CD14-positive monocyte (primary cell): Measurements from ENCODE around the gene NEMF. TPM values are rescaled to one million over a fixed set of nuclear protein-coding genes. Genes with fewer than 3 reads are reported as not detected.
A peak's percentile ranks its signal among the peaks of the same experiment; 100 is the strongest.
"Not testable (repeated sequence)": the region's sequence is repeated elsewhere in the genome, so short reads cannot be mapped to it uniquely, and the experiment has no call there.

Experiments
- DNase-seq, 3 donors: peaks; one replicate each; pipeline ENCODE4 v3.0.0-alpha.2; 2011 to 2022
- H2AFZ ChIP-seq: 2 replicates; pipeline ENCODE4 v1.6.0; 2012; ENCODE audit warnings: mild to moderate bottlenecking, low read depth, low read length, inconsistent platforms; ENCODE audit not compliant: insufficient read depth, poor library complexity, severe bottlenecking
- H3K27ac ChIP-seq, 2 donors: 1 replicate in 1 of 2; 2 replicates in 1 of 2; pipeline ENCODE4 v1.5.1; 2012 to 2013; ENCODE audit warnings: low read length in 2 of 2, control low read depth in 1 of 2, inconsistent platforms in 1 of 2, low read depth in 1 of 2, mild to moderate bottlenecking in 1 of 2
- H3K27me3 ChIP-seq, 2 donors: one replicate each; pipeline versions ENCODE4 v1.6.0 to v1.6.1; 2011 to 2013; ENCODE audit warnings: low read length in 2 of 2; ENCODE audit not compliant: control insufficient read depth in 2 of 2, insufficient read depth in 2 of 2
- H3K36me3 ChIP-seq, 2 donors: replicated peaks in 1 of 2; 1 replicate in 1 of 2; 2 replicates in 1 of 2; pipeline versions ENCODE4 v1.5.1 to v1.6.1; 2012 to 2013; ENCODE audit warnings: low read length in 2 of 2, control low read depth in 1 of 2, inconsistent platforms in 1 of 2, mild to moderate bottlenecking in 1 of 2; ENCODE audit not compliant: insufficient read depth in 2 of 2, control insufficient read depth in 1 of 2
- H3K4me1 ChIP-seq, 2 donors: 1 replicate in 1 of 2; 2 replicates in 1 of 2; pipeline versions ENCODE4 v1.5.1 to v1.6.1; 2012 to 2013; ENCODE audit warnings: low read length in 2 of 2, control low read depth in 1 of 2, inconsistent platforms in 1 of 2, mild to moderate bottlenecking in 1 of 2, moderate library complexity in 1 of 2; ENCODE audit not compliant: insufficient read depth in 2 of 2, control insufficient read depth in 1 of 2
- H3K4me2 ChIP-seq: replicated peaks from 2 replicates; pipeline ENCODE3; 2012; ENCODE audit warnings: low read length, moderate library complexity, mild to moderate bottlenecking; ENCODE audit not compliant: poor library complexity, severe bottlenecking; ENCODE audit errors: extremely low read depth
- H3K4me3 ChIP-seq, 3 experiments: fragments of 200-600 bp in 1 of 3; sonication (generic) in 1 of 3; replicated peaks in 1 of 3; 1 replicate in 2 of 3; 2 replicates in 1 of 3; pipeline ENCODE4 v1.5.1; 2011 to 2013; ENCODE audit warnings: low read length in 3 of 3, mild to moderate bottlenecking in 3 of 3, control low read depth in 2 of 3, low read depth in 2 of 3, inconsistent platforms in 1 of 3, moderate library complexity in 1 of 3
- H3K79me2 ChIP-seq: 2 replicates; pipeline ENCODE4 v1.6.0; 2012; ENCODE audit warnings: mild to moderate bottlenecking, control low read depth, inconsistent platforms, low read length, moderate library complexity; ENCODE audit not compliant: insufficient read depth
- H3K9ac ChIP-seq: 2 replicates; pipeline ENCODE4 v1.6.0; 2017; ENCODE audit warnings: low read length, mild to moderate bottlenecking; ENCODE audit not compliant: insufficient read depth, poor library complexity, severe bottlenecking
- H3K9me3 ChIP-seq, 2 donors: replicated peaks in 1 of 2; 1 replicate in 1 of 2; 2 replicates in 1 of 2; pipeline versions ENCODE4 v1.5.1 to v1.6.1; 2012 to 2013; ENCODE audit warnings: low read length in 2 of 2, control low read depth in 1 of 2; ENCODE audit not compliant: control insufficient read depth in 1 of 2, insufficient read depth in 1 of 2
- H4K20me1 ChIP-seq: 2 replicates; pipeline ENCODE4 v1.6.0; 2012; ENCODE audit warnings: mild to moderate bottlenecking, low read length, control low read depth, moderate library complexity; ENCODE audit not compliant: insufficient read depth
- H3K27ac Mint-ChIP-seq, 7 donors: one replicate each; pipeline ENCODE4 v1.8.0; 2020; ENCODE audit warnings: mild to moderate bottlenecking in 7 of 7, mixed read lengths in 7 of 7, moderate library complexity in 6 of 7, inconsistent platforms in 2 of 7
- H3K27me3 Mint-ChIP-seq, 3 donors: one replicate each; pipeline ENCODE4 v1.8.0; 2021 to 2022; ENCODE audit warnings: low read depth in 3 of 3, mild to moderate bottlenecking in 3 of 3, mixed read lengths in 3 of 3, moderate library complexity in 3 of 3, inconsistent platforms in 1 of 3
- H3K36me3 Mint-ChIP-seq, 2 donors: one replicate each; pipeline ENCODE4 v1.8.0; 2020; ENCODE audit warnings: mixed read lengths in 2 of 2, inconsistent platforms in 1 of 2, mild to moderate bottlenecking in 1 of 2
- H3K4me1 Mint-ChIP-seq: one replicate; pipeline ENCODE4 v1.8.0; 2020; ENCODE audit warnings: mild to moderate bottlenecking, mixed read lengths
- H3K4me3 Mint-ChIP-seq, 2 donors: one replicate each; pipeline ENCODE4 v1.8.0; 2020; ENCODE audit warnings: mild to moderate bottlenecking in 2 of 2, mixed read lengths in 2 of 2, moderate library complexity in 1 of 2
- H3K9me3 Mint-ChIP-seq, 7 donors: one replicate each; pipeline ENCODE4 v1.8.0; 2020 to 2022; ENCODE audit warnings: mixed read lengths in 7 of 7, mild to moderate bottlenecking in 6 of 7, moderate library complexity in 6 of 7, inconsistent platforms in 2 of 7
- WGBS: methylation state at CpG from one replicate; pipeline ENCODE4 v1.1.5; 2013; ENCODE audit warnings: missing lambda C conversion rate; ENCODE audit not compliant: insufficient coverage; 5-methylcytosine and 5-hydroxymethylcytosine counted together
- intact Hi-C, 2 donors: fragments of 100-400 bp; cut with micrococcal nuclease; formaldehyde crosslinking; loops; one replicate each; pipeline versions ENCODE4 v1.15.0 to v1.15.1; 2023
- polyA plus RNA-seq, 3 donors: library from polyadenylated mRNA; depleted of rRNA in 1 of 3; unstranded in 2 of 3; stranded (reverse) in 1 of 3; fragments of 300-500 nt in 2 of 3; fragments of >200 nt in 1 of 3; fragmentation: Illumina TruSeq in 2 of 3; gene quantifications; 1 replicate in 2 of 3; 2 replicates in 1 of 3; pipeline ENCODE4 v1.2.3, GENCODE V29; 2012 to 2021
- TF ChIP-seq, protein P1 (sequence below): fragments of 200-600 bp; IDR thresholded peaks from one replicate; pipeline ENCODE4 v1.8.0; 2022; ENCODE audit warnings: antibody characterized with exemption, mild to moderate bottlenecking

Gene NEMF
- polyA plus RNA-seq, 3 donors, result 18.3 to 27.6 (median 22.2) TPM

DNA sequence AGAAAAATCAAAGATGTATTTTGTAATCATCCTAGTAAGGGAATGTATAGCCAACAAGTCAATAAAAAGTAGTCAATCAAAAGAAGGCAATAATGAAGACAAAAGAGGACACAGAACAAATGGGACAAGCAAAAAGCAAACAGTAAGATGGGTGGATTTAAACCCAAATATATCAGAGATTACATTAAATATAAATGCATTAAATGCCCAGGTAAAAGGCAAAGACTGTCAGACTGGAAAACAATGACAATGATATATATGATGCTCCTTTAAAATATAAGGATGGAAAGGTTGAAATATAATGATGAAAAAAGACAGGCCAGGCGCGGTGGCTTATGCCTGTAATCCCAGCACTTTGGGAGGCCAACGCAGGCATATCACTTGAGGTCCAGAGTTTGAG lies 35.7 kb downstream of the NEMF start:
- Histone ChIP-seq H4K20me1 (no peaks in the 10 kb centered on the region), H3K4me1 (no peaks in the 10 kb centered on the region), H2AFZ (no peak overlapping the region), H3K9me3 (peaks cover 13% of the 10 kb centered on the region in 2 donors), H3K27me3 (no peaks in the 10 kb centered on the region), H3K27ac (peak overlapping the region in 1 of 2 donors; percentile 32), H3K36me3 (peaks cover 74 to 87% of the 10 kb centered on the region in 2 donors), H3K4me3 (no peak overlapping the region), H3K79me2 (no peaks in the 10 kb centered on the region), H3K4me2 (no peak overlapping the region), H3K9ac (no peak overlapping the region)
- Mint-ChIP-seq H3K27me3 (no peaks in the 10 kb centered on the region), H3K27ac (peak overlapping the region in 2 of 7 donors; percentile 71 to 72), H3K36me3 (peaks cover 70 to 91% of the 10 kb centered on the region in 2 donors), H3K9me3 (peaks cover 14 to 23% (median 19%) of the 10 kb centered on the region in 7 donors), H3K4me1 (peaks cover 5% of the 10 kb centered on the region), H3K4me3 (no peak overlapping the region)
- intact Hi-C loops, result no loop called here
- WGBS, result 100% methylated on average over 2 of the region's 3 CpGs
- TF ChIP-seq, protein P1, sequence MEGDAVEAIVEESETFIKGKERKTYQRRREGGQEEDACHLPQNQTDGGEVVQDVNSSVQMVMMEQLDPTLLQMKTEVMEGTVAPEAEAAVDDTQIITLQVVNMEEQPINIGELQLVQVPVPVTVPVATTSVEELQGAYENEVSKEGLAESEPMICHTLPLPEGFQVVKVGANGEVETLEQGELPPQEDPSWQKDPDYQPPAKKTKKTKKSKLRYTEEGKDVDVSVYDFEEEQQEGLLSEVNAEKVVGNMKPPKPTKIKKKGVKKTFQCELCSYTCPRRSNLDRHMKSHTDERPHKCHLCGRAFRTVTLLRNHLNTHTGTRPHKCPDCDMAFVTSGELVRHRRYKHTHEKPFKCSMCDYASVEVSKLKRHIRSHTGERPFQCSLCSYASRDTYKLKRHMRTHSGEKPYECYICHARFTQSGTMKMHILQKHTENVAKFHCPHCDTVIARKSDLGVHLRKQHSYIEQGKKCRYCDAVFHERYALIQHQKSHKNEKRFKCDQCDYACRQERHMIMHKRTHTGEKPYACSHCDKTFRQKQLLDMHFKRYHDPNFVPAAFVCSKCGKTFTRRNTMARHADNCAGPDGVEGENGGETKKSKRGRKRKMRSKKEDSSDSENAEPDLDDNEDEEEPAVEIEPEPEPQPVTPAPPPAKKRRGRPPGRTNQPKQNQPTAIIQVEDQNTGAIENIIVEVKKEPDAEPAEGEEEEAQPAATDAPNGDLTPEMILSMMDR, result no peak
- DNase-seq, result no peak

DNA sequence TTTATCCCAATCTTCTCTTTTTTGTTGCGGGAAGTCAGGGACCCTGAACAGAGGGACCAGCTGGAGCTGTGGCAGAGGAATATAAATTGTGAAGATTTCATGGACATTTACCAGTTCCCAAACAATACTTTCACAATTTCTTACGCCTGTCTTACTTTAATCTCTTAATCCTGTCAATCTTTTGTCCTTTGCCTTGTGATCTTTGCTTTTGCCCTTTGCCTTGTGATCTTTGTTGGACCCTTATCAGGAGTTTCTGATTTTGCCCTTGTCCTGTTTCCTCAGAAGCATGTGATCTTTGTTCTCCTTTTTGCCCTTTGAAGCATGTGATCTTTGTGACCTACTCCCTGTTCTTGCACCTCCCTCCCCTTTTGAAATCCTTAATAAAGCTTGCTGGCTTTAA lies 36.5 kb downstream of the NEMF start:
- DNase-seq, H3K27me3 ChIP-seq, H2AFZ ChIP-seq, H3K79me2 ChIP-seq, H3K4me2 ChIP-seq, H3K4me1 ChIP-seq, intact Hi-C loops, H3K9ac ChIP-seq, H3K27me3 Mint-ChIP-seq, H3K4me1 Mint-ChIP-seq, H4K20me1 ChIP-seq, H3K4me3 ChIP-seq, H3K4me3 Mint-ChIP-seq: not testable (repeated sequence)
- Histone ChIP-seq H3K27ac (peak overlapping the region in 1 of 2 donors; percentile 32), H3K9me3 (peaks cover 13% of the 10 kb centered on the region in 2 donors), H3K36me3 (peaks cover 81 to 94% of the 10 kb centered on the region in 2 donors)
- H3K9me3 Mint-ChIP-seq, result peaks cover 14 to 23% (median 19%) of the 10 kb centered on the region in 7 donors
- peak overlapping the region in 5 of 7 donors; percentile 32 to 72 (median 60) for H3K27ac Mint-ChIP-seq
- WGBS, result no CpG with 5 or more reads among the region's 2 CpGs
- H3K36me3 Mint-ChIP-seq, result peaks cover 77 to 96% of the 10 kb centered on the region in 2 donors
